HAP-1 (cell line): ENCODE results near the gene CSHL1.

Experiments
- DNase-seq, 2 experiments: peaks; one replicate each; pipeline ENCODE4 v3.0.0-alpha.2; 2016 to 2020; ENCODE audit warnings: low spot score in 2 of 2
- H3K27me3 ChIP-seq: fragments of 250-450 bp; sonication (Bioruptor Pico); 2 replicates; pipeline ENCODE4 v1.5.1; 2020; ENCODE audit warnings: low read depth, mild to moderate bottlenecking, moderate library complexity
- H3K36me3 ChIP-seq: fragments of 250-450 bp; sonication (Bioruptor Pico); replicated peaks from 2 replicates; pipeline ENCODE4 v1.5.1; 2020; ENCODE audit warnings: mild to moderate bottlenecking
- H3K4me1 ChIP-seq: fragments of 250-450 bp; sonication (Bioruptor Pico); 2 replicates; pipeline ENCODE4 v1.5.1; 2020; ENCODE audit warnings: mild to moderate bottlenecking
- H3K4me3 ChIP-seq: fragments of 250-450 bp; sonication (Bioruptor Pico); 2 replicates; pipeline ENCODE4 v1.5.1; 2020; ENCODE audit warnings: mild to moderate bottlenecking, moderate library complexity
- H3K9me3 ChIP-seq: fragments of 250-450 bp; sonication (Bioruptor Pico); 2 replicates; pipeline ENCODE4 v1.5.1; 2020; ENCODE audit warnings: mild to moderate bottlenecking, moderate library complexity
- in situ Hi-C: fragments of 300-500 bp; cut with MboI; formaldehyde crosslinking; loops from 3 replicates; pipeline ENCODE4 v1.14.3; 2020; ENCODE audit warnings: low sequenced_read_pairs, inconsistent platforms, mixed read lengths

The CSHL1 gene

DNA sequence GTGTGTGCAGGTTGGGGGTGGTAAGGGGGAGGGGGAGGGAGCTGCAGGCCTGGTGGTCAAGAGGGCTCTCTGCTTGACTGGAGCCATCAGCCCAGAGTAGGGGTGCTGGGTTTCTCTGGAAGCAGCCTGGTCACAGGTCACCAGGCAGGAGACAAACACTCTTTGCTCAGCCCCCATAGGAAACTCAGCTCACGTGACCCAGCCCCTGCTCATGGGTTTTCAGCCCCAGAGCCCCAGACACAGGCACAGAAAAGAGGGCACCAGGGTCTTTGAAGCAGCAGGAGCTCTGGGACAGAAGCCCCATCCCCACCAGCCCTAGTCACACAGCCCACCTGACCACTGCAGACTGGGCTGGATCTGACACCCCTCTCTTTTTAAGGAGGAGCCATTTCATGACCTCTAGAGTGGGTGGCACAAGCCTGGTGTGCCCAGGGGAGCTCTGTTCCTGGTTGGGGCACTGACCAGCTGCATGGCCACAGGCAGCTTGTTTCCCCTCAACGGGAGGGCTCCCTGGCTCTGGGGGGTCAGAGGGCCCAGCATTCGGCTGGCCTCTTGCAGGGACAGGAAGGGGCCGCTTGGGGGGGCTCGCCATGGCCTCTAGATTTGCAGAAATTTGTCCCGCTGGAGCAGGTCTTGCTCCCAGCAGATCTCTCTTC, 34.9 kb upstream of the CSHL1 start:
- no peak overlapping the region for H3K4me3 ChIP-seq
- H3K9me3 ChIP-seq = no peaks in the 10 kb centered on the region
- in situ Hi-C loops = no loop called here
- no peaks in the 10 kb centered on the region for H3K4me1 ChIP-seq
- no peak for DNase-seq
- H3K36me3 ChIP-seq = no peaks in the 10 kb centered on the region
- no peaks in the 10 kb centered on the region for H3K27me3 ChIP-seq

DNA sequence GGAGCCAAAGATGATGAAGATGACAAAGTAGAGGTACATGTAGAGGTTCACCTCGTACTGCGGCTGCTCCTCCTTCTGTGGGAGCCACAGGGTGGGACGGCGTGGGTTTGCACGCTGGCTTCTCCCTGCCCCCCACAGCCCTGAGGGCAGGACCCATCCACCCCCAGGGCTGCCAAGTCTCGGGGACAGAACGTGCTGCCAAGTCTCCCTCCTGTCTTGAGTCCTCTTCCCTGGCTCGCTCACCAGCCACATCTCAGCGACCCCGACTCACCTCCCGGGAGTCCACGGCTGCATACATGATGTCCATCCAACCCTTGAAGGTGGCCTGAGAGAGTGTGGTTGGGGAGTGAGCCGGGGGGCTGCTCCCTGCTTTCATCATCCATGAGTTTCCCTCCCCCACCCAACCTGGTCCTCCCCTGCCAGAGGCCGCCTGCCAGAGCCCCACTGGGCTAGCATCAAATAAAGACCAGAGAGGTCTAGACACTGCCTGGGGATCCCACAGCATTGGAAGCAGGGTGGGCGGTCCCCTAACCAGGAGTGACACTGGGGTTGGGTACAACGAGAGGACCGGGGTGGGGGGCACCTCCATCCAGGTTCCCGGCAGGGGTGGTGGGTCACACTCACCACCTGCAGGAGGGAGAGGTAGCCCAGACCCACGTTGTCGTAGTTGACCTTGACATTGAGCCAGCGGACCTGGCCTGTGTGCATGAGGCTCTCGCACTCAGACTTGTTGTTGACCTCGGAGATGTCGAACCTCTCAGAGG, 33.9 kb upstream of the CSHL1 start:
- H3K9me3 ChIP-seq = no peaks in the 10 kb centered on the region
- H3K27me3 ChIP-seq = no peaks in the 10 kb centered on the region
- DNase-seq = no peak
- H3K4me1 ChIP-seq = no peaks in the 10 kb centered on the region
- in situ Hi-C loops = no loop called here
- no peak overlapping the region for H3K4me3 ChIP-seq
- no peaks in the 10 kb centered on the region for H3K36me3 ChIP-seq

- H3K4me1 ChIP-seq = no peaks in the 10 kb centered on the region
- no peak for DNase-seq
These were observed 32.7 kb upstream of the CSHL1 start for GRCh38 chr17:63943745-63944144.

GRCh38 chr17:63942309-63942985, 31.4 kb upstream of the CSHL1 start:
- no peak for DNase-seq
- Histone ChIP-seq H3K4me1 (no peaks in the 10 kb centered on the region), H3K36me3 (no peaks in the 10 kb centered on the region), H3K27me3 (no peaks in the 10 kb centered on the region), H3K9me3 (no peaks in the 10 kb centered on the region), H3K4me3 (no peak overlapping the region)
- in situ Hi-C loops = no loop called here

More at GRCh38 chr17:63943745-63944144, 32.7 kb upstream of the CSHL1 start:
- in situ Hi-C loops = no loop called here
- no peaks in the 10 kb centered on the region for H3K36me3 ChIP-seq
- H3K4me3 ChIP-seq = no peak overlapping the region
- H3K27me3 ChIP-seq = no peaks in the 10 kb centered on the region
- no peaks in the 10 kb centered on the region for H3K9me3 ChIP-seq

- no peak overlapping the region for H3K4me3 ChIP-seq
- H3K4me1 ChIP-seq = no peaks in the 10 kb centered on the region
- no peaks in the 10 kb centered on the region for H3K9me3 ChIP-seq
- in situ Hi-C loops = no loop called here
- no peaks in the 10 kb centered on the region for H3K27me3 ChIP-seq
- no peaks in the 10 kb centered on the region for H3K36me3 ChIP-seq
- no peak for DNase-seq
These were observed 30.7 kb upstream of the CSHL1 start for GRCh38 chr17:63941751-63942150.

DNA sequence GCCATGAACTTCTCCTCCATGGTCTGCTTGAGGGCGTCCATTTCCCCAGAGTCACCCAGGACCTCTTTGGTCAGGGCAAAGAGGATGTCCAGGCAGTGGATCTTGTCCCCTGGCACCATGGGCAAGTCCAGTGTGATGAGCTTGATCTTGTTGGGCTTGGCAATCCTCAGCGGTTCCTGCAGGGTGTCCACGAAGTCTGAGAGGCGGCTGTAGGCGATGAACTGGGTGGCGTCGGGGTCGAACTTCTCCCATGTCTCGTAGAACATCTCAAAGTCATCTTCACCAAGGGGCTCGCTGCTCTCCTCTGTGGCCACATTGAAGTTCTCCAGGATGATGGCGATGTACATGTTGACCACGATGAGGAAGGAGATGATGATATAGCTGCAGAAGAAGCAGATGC, 30.1 kb upstream of the CSHL1 start:
- H3K9me3 ChIP-seq = no peaks in the 10 kb centered on the region
- no peaks in the 10 kb centered on the region for H3K4me1 ChIP-seq
- in situ Hi-C loops = no loop called here
- H3K4me3 ChIP-seq = no peak overlapping the region
- no peaks in the 10 kb centered on the region for H3K27me3 ChIP-seq
- DNase-seq = no peak
- H3K36me3 ChIP-seq = no peaks in the 10 kb centered on the region

GRCh38 chr17:63940584-63940983, 29.5 kb upstream of the CSHL1 start:
- H3K27me3 ChIP-seq = no peaks in the 10 kb centered on the region

DNA sequence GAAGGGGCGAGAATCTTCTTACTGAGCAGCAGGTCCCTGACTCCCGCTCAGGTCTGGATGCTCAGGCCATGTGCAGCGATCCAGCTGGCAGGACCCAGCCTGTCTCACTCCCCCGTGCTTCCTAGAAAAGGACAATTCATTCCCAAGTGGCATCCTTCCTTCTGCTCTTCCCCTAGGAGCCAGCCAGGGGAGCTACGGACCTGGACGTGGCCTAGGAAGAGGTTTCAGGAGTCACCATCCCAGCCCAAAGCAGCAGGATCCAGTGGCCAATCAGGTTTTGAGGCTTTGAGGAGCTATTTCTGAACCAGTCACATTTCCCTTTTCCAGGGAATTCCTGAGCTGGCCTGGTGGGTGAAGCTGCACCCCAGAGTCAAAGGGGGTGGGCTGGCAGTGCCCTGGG, 28.8 kb upstream of the CSHL1 start:
- H3K27me3 ChIP-seq = no peaks in the 10 kb centered on the region

More at GRCh38 chr17:63940584-63940983, 29.5 kb upstream of the CSHL1 start:
- Histone ChIP-seq H3K9me3 (no peaks in the 10 kb centered on the region), H3K36me3 (no peaks in the 10 kb centered on the region), H3K4me1 (no peaks in the 10 kb centered on the region), H3K4me3 (no peak overlapping the region)
- in situ Hi-C loops = no loop called here
- no peak for DNase-seq

GRCh38 chr17:63939401-63939800, 28.3 kb upstream of the CSHL1 start:
- Histone ChIP-seq H3K36me3 (no peaks in the 10 kb centered on the region), H3K4me3 (no peak overlapping the region), H3K4me1 (no peaks in the 10 kb centered on the region), H3K9me3 (no peaks in the 10 kb centered on the region), H3K27me3 (no peaks in the 10 kb centered on the region)
- no peak for DNase-seq
- in situ Hi-C loops = no loop called here

More for the DNA sequence above, 28.8 kb upstream of the CSHL1 start:
- in situ Hi-C loops = no loop called here
- H3K4me3 ChIP-seq = no peak overlapping the region
- DNase-seq = no peak
- no peaks in the 10 kb centered on the region for H3K36me3 ChIP-seq
- no peaks in the 10 kb centered on the region for H3K9me3 ChIP-seq
- no peaks in the 10 kb centered on the region for H3K4me1 ChIP-seq

DNA sequence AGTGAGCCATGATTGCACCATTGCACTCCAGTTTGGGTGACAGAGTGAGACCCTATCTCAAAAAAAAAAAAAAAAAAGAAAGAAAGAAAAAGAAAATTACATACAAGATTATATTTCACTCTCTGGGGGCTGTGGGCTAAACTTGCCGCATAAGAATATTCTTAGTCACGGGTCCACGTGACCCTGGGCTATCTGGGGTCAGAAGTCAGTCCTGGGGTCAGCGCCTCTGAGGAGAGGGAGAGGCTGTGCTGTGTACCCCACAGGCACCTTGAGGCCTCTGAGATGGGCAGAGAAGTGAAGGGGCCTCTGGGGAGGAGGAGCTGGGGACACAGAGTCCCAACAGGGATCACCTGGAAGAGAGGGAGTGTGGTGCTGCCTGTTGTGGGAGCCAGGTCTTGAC, 26.9 kb upstream of the CSHL1 start:
- in situ Hi-C loops = no loop called here
- Histone ChIP-seq H3K4me1 (no peaks in the 10 kb centered on the region), H3K4me3 (no peak overlapping the region), H3K9me3 (no peaks in the 10 kb centered on the region), H3K27me3 (no peaks in the 10 kb centered on the region), H3K36me3 (no peaks in the 10 kb centered on the region)
- DNase-seq = no peak

DNA sequence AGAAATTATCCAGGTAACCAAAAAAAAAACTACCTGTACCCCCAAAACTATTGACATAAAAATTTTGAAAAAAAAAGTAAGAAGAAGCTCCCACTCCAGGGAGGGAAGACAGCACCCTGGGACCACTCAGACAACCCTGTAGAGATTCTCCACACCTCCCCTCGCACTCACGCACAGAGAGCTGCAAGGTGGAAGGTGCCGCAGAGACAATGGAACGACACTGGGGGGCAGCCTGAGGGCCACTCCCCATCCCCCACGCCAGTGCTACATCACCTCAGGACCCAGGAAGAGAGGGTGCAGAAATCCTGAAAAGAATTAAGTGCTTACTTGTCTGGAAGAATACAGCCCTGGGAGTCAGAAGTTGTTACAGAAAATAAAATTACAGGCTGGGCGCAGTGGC, 26.3 kb upstream of the CSHL1 start:
- Histone ChIP-seq H3K27me3 (no peaks in the 10 kb centered on the region), H3K4me3 (no peak overlapping the region), H3K36me3 (no peaks in the 10 kb centered on the region), H3K4me1 (no peaks in the 10 kb centered on the region), H3K9me3 (no peaks in the 10 kb centered on the region)
- in situ Hi-C loops = no loop called here
- no peak for DNase-seq

- Histone ChIP-seq H3K4me3 (no peak overlapping the region), H3K36me3 (no peaks in the 10 kb centered on the region), H3K9me3 (no peaks in the 10 kb centered on the region), H3K27me3 (no peaks in the 10 kb centered on the region), H3K4me1 (no peaks in the 10 kb centered on the region)
- no peak for DNase-seq
- in situ Hi-C loops = no loop called here
These were observed 23.4 kb upstream of the CSHL1 start for GRCh38 chr17:63934183-63935112.

- no peaks in the 10 kb centered on the region for H3K9me3 ChIP-seq
- no peak for DNase-seq
- in situ Hi-C loops = no loop called here
- H3K4me3 ChIP-seq = no peak overlapping the region
- no peaks in the 10 kb centered on the region for H3K27me3 ChIP-seq
- no peaks in the 10 kb centered on the region for H3K36me3 ChIP-seq
- H3K4me1 ChIP-seq = no peaks in the 10 kb centered on the region
These were observed 22.5 kb upstream of the CSHL1 start for GRCh38 chr17:63933598-63933997.
